DMS 273 treated with DMSO at 0.1 percent for 48 hours (cell line): ENCODE data around the gene LYZL4.

Experiments used
- DNase-seq: peaks from one replicate; lab custom pipeline; 2025; lab: John Stamatoyannopoulos, UW

Gene LYZL4

DNA sequence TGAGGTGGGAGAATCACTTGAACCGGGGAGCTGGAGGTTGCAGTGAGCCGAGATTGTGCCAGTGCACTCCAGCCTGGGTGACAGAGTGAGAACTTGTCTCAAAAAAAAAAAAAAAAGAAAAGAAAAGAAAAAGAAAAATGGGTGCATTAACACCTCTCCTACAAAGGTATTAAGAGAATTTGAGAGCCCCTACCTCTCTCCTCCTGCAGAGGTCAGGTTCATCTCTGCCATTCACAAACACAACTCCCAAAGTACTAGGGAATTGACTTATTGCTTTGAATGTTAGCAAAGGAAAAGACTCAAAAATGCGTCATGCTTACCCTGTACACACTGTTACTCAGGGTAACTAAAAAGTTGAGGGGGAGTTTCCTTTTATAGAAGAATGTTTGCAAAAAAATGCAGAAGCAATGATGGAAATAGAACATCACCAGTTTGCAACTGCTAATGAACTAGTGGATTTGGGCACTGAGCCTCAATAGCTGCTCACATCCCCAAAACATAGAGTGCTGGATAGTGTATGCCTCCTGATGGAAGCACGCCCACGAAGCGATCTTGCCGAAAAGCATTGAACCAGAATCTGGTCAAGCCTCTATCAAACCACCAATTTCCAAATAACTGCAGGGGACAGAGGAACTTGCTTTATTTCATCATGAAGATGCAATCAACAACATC is 15.5 kb upstream of the LYZL4 start:
- no peak for DNase-seq

DNA sequence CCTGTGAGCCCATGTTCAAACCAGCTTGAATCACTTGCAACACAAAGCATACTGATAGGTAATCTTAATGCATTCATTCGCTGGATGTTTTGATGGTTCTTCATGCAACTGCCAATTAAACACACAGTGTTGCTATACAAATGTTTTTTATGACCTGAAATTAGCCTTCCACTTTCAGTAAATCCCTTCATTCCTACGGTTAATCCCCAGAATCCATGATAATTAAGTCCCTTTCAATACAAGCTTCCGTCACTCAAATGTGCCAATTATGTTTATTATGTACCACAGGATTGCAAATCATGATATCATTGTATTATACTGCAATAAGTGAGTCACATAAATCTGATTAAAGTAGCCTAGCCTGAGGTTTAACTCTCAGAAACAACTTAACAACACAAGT is 14.5 kb upstream of the LYZL4 start:
- no peak for DNase-seq

- no peak for DNase-seq
Measured at GRCh38 chr3:42421818-42422796, 11.7 kb upstream of the LYZL4 start.

DNA sequence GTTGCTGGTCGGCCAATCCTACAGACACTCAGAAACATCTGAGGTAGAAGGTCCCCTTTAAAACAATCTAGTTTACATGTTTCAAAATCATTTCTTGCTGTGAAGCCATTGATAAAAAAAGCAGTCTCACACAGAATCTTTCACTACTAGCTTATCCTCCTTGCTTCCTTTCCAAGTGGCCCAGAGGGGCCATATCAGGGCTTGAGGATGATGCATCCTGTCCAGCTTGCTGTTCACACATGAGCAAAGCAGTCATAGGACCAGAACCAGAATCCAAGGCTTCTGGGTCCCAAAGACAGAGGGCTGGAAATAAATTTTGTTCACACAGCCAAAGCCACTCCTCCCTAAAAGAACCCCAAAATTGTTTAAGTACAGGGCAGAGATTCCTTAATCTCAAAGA is 9.2 kb upstream of the LYZL4 start:
- DNase-seq, result no peak

DNA sequence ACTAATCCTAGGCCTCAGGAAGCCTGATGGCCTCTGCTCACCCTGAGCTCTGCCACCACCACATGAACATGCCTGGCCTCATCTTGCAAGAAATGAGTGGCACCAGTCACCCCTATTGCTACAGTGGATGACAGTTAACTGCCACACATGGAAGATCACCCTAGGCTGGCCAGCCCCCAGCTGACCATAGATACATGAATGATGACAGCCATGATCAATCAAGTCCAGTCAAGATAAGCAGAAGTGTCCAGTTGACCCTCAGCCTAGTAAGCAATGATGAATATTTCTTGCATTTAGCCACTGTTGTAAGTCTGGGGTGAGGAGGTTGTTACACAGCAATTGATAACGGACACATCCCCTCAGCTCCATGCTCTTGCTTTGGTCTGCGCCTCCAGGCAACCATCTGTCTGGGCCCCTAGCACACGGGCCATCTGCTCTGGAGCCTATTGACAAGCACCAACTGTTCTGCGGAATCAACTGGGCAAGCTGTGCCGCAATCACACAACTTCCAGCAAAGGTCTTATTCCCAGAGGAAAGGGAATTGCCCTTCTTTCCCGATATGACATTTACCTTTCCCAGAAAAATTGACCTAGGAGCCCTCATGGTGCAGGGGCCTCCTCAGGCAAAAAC is 2.2 kb upstream of the LYZL4 start:
- peak; percentile 29 for DNase-seq

- no peak for DNase-seq
Measured at GRCh38 chr3:42411429-42411828, 1.0 kb upstream of the LYZL4 start.

- no peak for DNase-seq
Measured at GRCh38 chr3:42408156-42408555, 2.3 kb downstream of the LYZL4 start.

DNA sequence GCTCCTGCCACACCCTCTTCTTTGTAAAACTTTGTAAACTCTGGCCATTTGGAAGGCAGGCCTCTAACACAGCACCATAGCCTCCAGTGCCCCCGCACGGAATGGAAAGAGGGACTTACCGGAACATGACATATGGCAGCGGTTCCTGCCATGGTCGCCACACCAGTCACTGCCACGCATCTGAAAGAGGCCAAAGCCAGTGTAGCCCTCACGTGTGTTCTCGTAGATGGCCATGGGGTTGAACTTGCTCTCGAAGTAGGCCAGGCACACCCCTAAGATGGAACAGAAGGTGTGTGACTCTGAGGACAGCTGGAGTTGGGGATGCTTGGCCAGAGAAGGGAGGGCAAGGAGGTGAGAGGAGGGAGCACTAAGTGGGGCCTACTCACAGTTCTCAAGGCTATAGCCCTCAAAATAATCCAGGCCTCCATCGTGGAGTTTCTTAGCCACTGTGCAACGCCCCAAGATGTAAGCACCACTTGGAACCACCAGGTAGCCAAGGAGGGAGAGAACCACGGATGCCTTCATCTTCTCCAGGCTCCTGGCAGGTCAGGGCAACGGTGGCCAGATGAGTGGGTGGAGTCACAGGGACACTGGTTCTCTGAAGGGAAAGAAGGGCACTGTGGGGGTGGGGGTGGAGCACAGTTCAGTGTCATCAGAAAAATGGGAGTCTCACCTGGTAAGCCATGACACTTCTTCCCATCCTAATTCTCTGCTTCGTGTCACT is 3.5 kb downstream of the LYZL4 start:
- no peak for DNase-seq

DNA sequence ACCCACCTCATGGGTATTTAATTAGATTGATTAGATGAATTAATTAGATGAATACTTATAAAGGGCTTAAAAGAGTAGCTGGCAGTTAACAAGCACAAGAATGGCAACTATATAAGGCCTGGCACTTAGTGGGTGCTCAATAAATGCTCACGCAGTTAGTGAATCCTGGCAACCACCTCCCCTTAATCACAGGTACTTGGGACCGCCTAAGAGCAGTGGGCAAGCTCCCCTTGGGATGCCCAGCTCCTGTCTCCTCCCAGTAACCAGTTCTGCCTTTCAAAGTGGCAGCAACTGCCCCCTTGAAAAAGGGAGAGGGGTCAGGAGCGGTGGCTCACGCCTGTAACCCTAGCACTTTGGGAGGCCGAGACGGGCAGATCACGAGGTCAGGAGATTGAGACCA is 4.6 kb downstream of the LYZL4 start:
- DNase-seq, result no peak

GRCh38 chr3:42403737-42404136 is 6.7 kb downstream of the LYZL4 start:
- no peak for DNase-seq

DNA sequence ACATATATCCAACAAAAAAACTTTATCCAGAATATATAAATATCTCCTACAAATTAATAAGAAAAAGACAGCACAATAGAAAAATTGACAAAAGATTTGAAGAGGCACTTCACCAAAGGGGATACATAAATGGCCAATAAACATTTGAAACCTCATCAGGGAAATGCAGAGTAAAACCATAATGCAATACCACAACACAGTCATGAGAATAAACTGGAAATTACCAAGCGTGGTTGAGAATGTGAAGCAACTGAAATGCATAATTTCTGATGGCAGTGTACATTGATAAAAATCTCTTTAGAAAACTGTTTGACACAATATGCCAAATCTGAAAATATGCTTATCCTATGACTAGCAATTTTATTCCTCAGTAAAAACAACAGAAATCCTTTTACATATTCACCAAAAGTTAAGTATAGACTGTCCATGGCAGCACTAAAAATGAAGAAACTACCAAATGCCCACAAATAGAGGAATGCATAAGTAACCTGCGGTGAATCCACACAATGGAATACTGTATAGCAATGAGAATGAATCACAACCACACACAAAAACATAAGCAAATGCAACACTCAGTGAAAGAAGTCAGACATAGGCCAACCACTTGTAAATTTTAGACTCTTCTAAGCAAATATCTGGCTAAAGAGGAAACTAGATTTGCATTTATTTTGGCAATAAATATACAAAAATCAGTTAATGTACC is 7.9 kb downstream of the LYZL4 start:
- DNase-seq, result no peak

GRCh38 chr3:42398080-42398479 is 12.3 kb downstream of the LYZL4 start:
- no peak for DNase-seq

DNA sequence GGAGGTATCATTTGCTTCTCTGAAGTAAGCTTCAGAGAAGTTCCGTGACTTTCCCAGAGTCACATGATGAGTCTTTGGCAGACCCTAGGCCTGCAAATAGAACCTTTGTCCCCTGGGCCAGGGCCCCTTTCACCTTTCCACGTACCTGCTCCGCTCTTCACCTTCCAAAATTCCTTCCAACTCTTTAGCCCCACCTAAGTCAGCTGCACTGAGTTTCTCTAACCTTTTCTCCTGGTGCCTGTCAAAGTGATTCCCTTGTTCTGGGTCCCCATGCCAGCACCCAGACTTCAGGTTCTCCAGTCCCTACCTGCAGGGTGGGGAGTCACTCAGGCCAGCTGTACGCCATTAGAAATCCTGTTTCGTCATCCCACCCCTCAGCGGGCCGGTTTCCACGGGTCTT is 12.8 kb downstream of the LYZL4 start:
- no peak for DNase-seq

- no peak for DNase-seq
Measured at GRCh38 chr3:42394579-42395288, 15.7 kb downstream of the LYZL4 start.

GRCh38 chr3:42387802-42388651 is 22.4 kb downstream of the LYZL4 start:
- DNase-seq, result no peak

DNA sequence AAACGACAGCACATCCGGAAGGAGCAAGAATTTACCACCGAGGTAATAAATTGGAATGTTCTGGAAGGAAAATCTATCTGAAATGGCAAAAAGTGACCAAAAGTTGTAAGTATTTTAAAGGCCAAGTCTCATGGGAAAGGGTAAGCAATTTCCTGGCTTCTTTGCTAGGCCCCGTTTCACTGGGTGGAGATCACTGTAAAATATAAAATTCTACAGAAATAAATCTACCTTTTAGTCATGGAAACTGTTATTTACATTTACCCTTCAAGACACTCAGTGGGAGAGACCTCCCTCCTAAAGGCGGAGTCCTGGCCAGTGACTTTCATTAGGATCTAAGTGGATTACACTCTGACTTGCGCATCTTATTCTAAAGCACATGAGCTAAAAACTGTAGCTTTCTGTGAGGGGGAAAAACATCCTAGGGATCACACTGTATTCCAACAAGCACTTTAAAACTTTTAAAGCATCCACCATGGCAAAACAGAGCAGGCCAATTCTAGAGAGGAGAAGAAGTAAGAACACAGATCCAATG is 28.8 kb downstream of the LYZL4 start:
- DNase-seq, result no peak

GRCh38 chr3:42377681-42378080 is 32.7 kb downstream of the LYZL4 start:
- DNase-seq, result no peak

DNA sequence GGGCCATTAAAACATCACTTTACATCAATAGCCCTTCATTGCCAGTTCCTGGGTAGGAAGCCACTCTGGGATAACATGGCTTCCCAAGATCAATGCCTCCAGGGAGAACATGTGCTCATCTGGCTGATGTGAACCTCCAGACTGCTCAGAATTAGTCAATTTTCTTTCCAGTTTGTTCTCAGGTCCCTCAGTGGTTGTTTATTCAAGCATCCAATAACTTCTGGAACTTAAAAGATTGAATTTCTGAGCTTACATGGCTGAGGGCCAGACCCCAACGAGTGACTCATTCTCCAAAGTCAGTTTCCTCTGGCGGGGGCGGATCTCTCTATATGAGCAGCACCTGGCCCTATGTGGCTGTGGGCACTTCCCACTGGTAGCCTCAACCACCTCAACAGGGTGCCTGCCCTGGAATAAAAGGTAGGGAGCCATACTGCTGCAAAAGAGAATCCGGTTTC is 34.0 kb downstream of the LYZL4 start:
- DNase-seq, result peak; percentile 7

GRCh38 chr3:42375121-42375800 is 35.1 kb downstream of the LYZL4 start:
- no peak for DNase-seq
